Measurements from ENCODE around the gene ITPK1. TPM values are rescaled to one million over a fixed set of nuclear protein-coding genes. Genes with fewer than 3 reads are reported as not detected.

The ITPK1 gene
- total and polyA plus RNA-seq, 7 experiments from 2014 or later = 10.2 to 71.8 (median 21.3) TPM

DNA sequence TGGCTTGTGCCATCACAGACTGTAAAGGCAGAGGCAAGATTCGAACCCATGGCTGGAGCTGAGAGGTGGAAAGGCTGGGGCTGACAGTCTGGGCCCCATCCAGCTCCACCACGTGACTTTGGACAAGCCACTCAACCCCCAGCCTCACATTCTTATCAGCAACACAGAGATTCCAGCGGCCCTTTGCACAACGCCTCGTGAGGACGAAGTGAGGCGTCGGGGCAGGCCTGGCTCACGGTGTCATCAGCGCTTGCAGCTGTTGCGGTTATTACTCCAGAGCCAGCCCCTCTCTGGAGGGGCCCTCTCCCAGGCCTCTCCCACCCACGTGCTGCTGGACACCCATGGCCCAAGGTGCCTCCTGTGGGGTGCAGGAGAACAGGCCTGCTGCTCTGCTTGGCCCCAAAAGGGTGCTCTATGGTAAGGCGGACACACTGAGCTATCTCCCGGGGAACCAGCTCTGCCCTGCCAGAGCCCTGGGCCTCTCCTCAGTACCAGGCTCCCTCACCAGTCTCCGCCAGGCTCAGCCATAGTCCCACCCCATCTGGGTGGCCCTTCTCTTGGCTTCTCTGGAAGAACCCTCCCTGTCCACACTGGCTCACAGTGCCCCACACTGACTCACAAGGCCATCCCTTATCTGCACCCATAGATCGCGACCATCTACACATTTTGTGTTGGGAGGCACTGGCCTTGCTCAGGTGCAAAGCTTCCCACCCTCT, 171.7 kb downstream of the ITPK1 start:
- Histone ChIP-seq H3K27me3 (ENCODE audit: control insufficient read depth in 2 of 2, insufficient read depth in 2 of 2, low read length in 2 of 2) (no peaks in the 10 kb centered on the region), H3K27ac (ENCODE audit: low read depth, low read length) (no peak overlapping the region), H3K4me1 (ENCODE audit: control insufficient read depth in 2 of 2, insufficient read depth in 2 of 2, low read length in 2 of 2) (no peaks in the 10 kb centered on the region), H3K36me3 (ENCODE audit: control insufficient read depth in 2 of 3, insufficient read depth in 3 of 3, low read length in 3 of 3) (peaks cover 0 to 66% (median 0%) of the 10 kb centered on the region in 3 experiments), H3K9me3 (ENCODE audit: control insufficient read depth in 2 of 3, low read length in 3 of 3) (no peaks in the 10 kb centered on the region), H3K4me3 (ENCODE audit: low read length) (no peak overlapping the region)
- intact Hi-C loops (cut with micrococcal nuclease) = no loop called here
- CTCF ChIA-PET = interaction anchor here (0.6 kb wide), 1 partner anchor 1013 kb away, joined by 3 read pairs; no protein-coding TSS in a partner anchor
- Mint-ChIP-seq H3K4me3 (no peak overlapping the region), H3K4me1 (no peaks in the 10 kb centered on the region), H3K36me3 (peaks cover 2 to 34% (median 8%) of the 10 kb centered on the region in 5 donors), H3K9me3 (peaks cover 0 to 2% (median 0%) of the 10 kb centered on the region in 11 donors), H3K27ac (peak overlapping the region in 1 of 9 donors; percentile 32), H3K27me3 (no peaks in the 10 kb centered on the region)
- POLR2A ChIA-PET = no interaction called here
- DNase-seq (no peak), ATAC-seq (no peak)

GRCh38 chr14:92942976-92943710, 172.6 kb downstream of the ITPK1 start:
- ChIA-PET POLR2A (no interaction called here), CTCF (no interaction called here)
- H3K4me3 ChIP-seq (ENCODE audit: low read length) = no peak overlapping the region
- no peak for DNase-seq
- intact Hi-C loops (cut with micrococcal nuclease) = no loop called here
- no peak overlapping the region for H3K27ac Mint-ChIP-seq
- peaks cover 2 to 37% (median 8%) of the 10 kb centered on the region in 5 donors for H3K36me3 Mint-ChIP-seq
- no peaks in the 10 kb centered on the region for H3K9me3 ChIP-seq (ENCODE audit: control insufficient read depth in 2 of 3, low read length in 3 of 3)
- no peaks in the 10 kb centered on the region for H3K27me3 ChIP-seq (ENCODE audit: control insufficient read depth in 2 of 2, insufficient read depth in 2 of 2, low read length in 2 of 2)
- no peak overlapping the region for H3K27ac ChIP-seq (ENCODE audit: low read depth, low read length)
- H3K36me3 ChIP-seq (ENCODE audit: control insufficient read depth in 2 of 3, insufficient read depth in 3 of 3, low read length in 3 of 3) = peaks cover 0 to 65% (median 0%) of the 10 kb centered on the region in 3 experiments
- no peaks in the 10 kb centered on the region for H3K4me1 ChIP-seq (ENCODE audit: control insufficient read depth in 2 of 2, insufficient read depth in 2 of 2, low read length in 2 of 2)
- H3K4me1 Mint-ChIP-seq = no peaks in the 10 kb centered on the region
- no peak for ATAC-seq
- H3K4me3 Mint-ChIP-seq = no peak overlapping the region
- H3K9me3 Mint-ChIP-seq = peaks cover 0 to 2% (median 0%) of the 10 kb centered on the region in 11 donors
- no peaks in the 10 kb centered on the region for H3K27me3 Mint-ChIP-seq

DNA sequence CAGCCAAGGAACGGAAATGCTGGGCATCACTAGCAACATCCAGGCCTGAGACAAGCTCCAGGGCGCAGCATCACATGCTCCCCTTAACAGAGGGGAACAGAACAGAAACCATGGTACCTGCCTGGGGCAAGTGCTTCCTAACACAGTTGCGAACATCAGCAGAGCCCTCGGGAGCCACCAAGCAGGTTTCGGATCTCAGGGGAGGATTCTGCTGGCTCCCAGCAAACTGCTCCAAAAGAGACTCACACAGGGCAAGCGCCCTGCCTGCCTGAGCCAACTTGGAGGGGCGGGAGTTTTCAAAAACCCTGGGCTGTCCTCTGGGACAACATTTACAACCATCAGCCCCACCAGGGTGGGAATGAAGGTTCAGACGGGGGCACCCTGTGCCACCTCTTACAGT, 173.1 kb downstream of the ITPK1 start:
- intact Hi-C loops (cut with micrococcal nuclease) = no loop called here
- ATAC-seq = no peak

GRCh38 chr14:92942136-92942535, 173.6 kb downstream of the ITPK1 start:
- Histone ChIP-seq H3K36me3 (ENCODE audit: control insufficient read depth in 2 of 3, insufficient read depth in 3 of 3, low read length in 3 of 3) (peaks cover 0 to 55% (median 0%) of the 10 kb centered on the region in 3 experiments), H3K4me3 (ENCODE audit: low read length) (no peak overlapping the region), H3K4me1 (ENCODE audit: control insufficient read depth in 2 of 2, insufficient read depth in 2 of 2, low read length in 2 of 2) (no peaks in the 10 kb centered on the region), H3K27ac (ENCODE audit: low read depth, low read length) (no peak overlapping the region), H3K9me3 (ENCODE audit: control insufficient read depth in 2 of 3, low read length in 3 of 3) (no peaks in the 10 kb centered on the region), H3K27me3 (ENCODE audit: control insufficient read depth in 2 of 2, insufficient read depth in 2 of 2, low read length in 2 of 2) (no peaks in the 10 kb centered on the region)
- CTCF ChIA-PET = no interaction called here
- Mint-ChIP-seq H3K36me3 (peaks cover 2 to 30% (median 4%) of the 10 kb centered on the region in 5 donors), H3K27me3 (no peaks in the 10 kb centered on the region), H3K9me3 (peaks cover 0 to 2% (median 0%) of the 10 kb centered on the region in 11 donors), H3K27ac (no peak overlapping the region), H3K4me3 (no peak overlapping the region), H3K4me1 (no peaks in the 10 kb centered on the region)
- POLR2A ChIA-PET = no interaction called here
- ATAC-seq (no peak), DNase-seq (no peak)
- intact Hi-C loops (cut with micrococcal nuclease) = no loop called here

More for the DNA sequence above, 173.1 kb downstream of the ITPK1 start:
- Histone ChIP-seq H3K4me1 (ENCODE audit: control insufficient read depth in 2 of 2, insufficient read depth in 2 of 2, low read length in 2 of 2) (no peaks in the 10 kb centered on the region), H3K36me3 (ENCODE audit: control insufficient read depth in 2 of 3, insufficient read depth in 3 of 3, low read length in 3 of 3) (peaks cover 0 to 60% (median 0%) of the 10 kb centered on the region in 3 experiments), H3K27ac (ENCODE audit: low read depth, low read length) (no peak overlapping the region), H3K27me3 (ENCODE audit: control insufficient read depth in 2 of 2, insufficient read depth in 2 of 2, low read length in 2 of 2) (no peaks in the 10 kb centered on the region), H3K9me3 (ENCODE audit: control insufficient read depth in 2 of 3, low read length in 3 of 3) (no peaks in the 10 kb centered on the region), H3K4me3 (ENCODE audit: low read length) (no peak overlapping the region)
- Mint-ChIP-seq H3K4me1 (no peaks in the 10 kb centered on the region), H3K36me3 (peaks cover 2 to 33% (median 4%) of the 10 kb centered on the region in 5 donors), H3K9me3 (peaks cover 0 to 2% (median 0%) of the 10 kb centered on the region in 11 donors), H3K27ac (no peak overlapping the region), H3K27me3 (no peaks in the 10 kb centered on the region), H3K4me3 (no peak overlapping the region)
- ChIA-PET POLR2A (no interaction called here), CTCF (no interaction called here)
- no peak for DNase-seq

- Mint-ChIP-seq H3K4me1 (no peaks in the 10 kb centered on the region), H3K27ac (peak overlapping the region in 1 of 9 donors; percentile 14), H3K4me3 (no peak overlapping the region), H3K27me3 (no peaks in the 10 kb centered on the region), H3K9me3 (peaks cover 0 to 2% (median 0%) of the 10 kb centered on the region in 11 donors), H3K36me3 (peaks cover 2 to 31% (median 7%) of the 10 kb centered on the region in 5 donors)
- intact Hi-C loops (cut with micrococcal nuclease) = no loop called here
- ATAC-seq (no peak), DNase-seq (no peak)
- Histone ChIP-seq H3K4me3 (ENCODE audit: low read length) (no peak overlapping the region), H3K9me3 (ENCODE audit: control insufficient read depth in 2 of 3, low read length in 3 of 3) (no peaks in the 10 kb centered on the region), H3K27ac (ENCODE audit: low read depth, low read length) (no peak overlapping the region), H3K36me3 (ENCODE audit: control insufficient read depth in 2 of 3, insufficient read depth in 3 of 3, low read length in 3 of 3) (peaks cover 0 to 55% (median 0%) of the 10 kb centered on the region in 3 experiments), H3K4me1 (ENCODE audit: control insufficient read depth in 2 of 2, insufficient read depth in 2 of 2, low read length in 2 of 2) (no peaks in the 10 kb centered on the region), H3K27me3 (ENCODE audit: control insufficient read depth in 2 of 2, insufficient read depth in 2 of 2, low read length in 2 of 2) (no peaks in the 10 kb centered on the region)
- ChIA-PET POLR2A (no interaction called here), CTCF (no interaction called here)
These were observed 174.2 kb downstream of the ITPK1 start for GRCh38 chr14:92941531-92941930.

GRCh38 chr14:92940543-92940942, 175.2 kb downstream of the ITPK1 start:
- no peak for ATAC-seq
- H3K9me3 ChIP-seq (ENCODE audit: control insufficient read depth in 2 of 3, low read length in 3 of 3) = no peaks in the 10 kb centered on the region
- DNase-seq = no peak
- H3K27ac ChIP-seq (ENCODE audit: low read depth, low read length) = no peak overlapping the region
- no peaks in the 10 kb centered on the region for H3K4me1 ChIP-seq (ENCODE audit: control insufficient read depth in 2 of 2, insufficient read depth in 2 of 2, low read length in 2 of 2)
- Mint-ChIP-seq H3K4me1 (no peaks in the 10 kb centered on the region), H3K27me3 (no peaks in the 10 kb centered on the region), H3K27ac (no peak overlapping the region), H3K4me3 (no peak overlapping the region), H3K36me3 (peaks cover 2 to 27% (median 7%) of the 10 kb centered on the region in 5 donors), H3K9me3 (peaks cover 0 to 2% (median 0%) of the 10 kb centered on the region in 11 donors)
- H3K4me3 ChIP-seq (ENCODE audit: low read length) = no peak overlapping the region
- ChIA-PET CTCF (no interaction called here), POLR2A (no interaction called here)
- H3K36me3 ChIP-seq (ENCODE audit: control insufficient read depth in 2 of 3, insufficient read depth in 3 of 3, low read length in 3 of 3) = peaks cover 0 to 50% (median 0%) of the 10 kb centered on the region in 3 experiments
- no peaks in the 10 kb centered on the region for H3K27me3 ChIP-seq (ENCODE audit: control insufficient read depth in 2 of 2, insufficient read depth in 2 of 2, low read length in 2 of 2)
- intact Hi-C loops (cut with micrococcal nuclease) = no loop called here
